ENCODE results near the gene LCLAT1. TPM values are rescaled to one million over a fixed set of nuclear protein-coding genes. Genes with fewer than 3 reads are reported as not detected.

Gene LCLAT1
- polyA plus RNA-seq, 4 donors = 1.6 to 18.3 (median 7.1) TPM

DNA sequence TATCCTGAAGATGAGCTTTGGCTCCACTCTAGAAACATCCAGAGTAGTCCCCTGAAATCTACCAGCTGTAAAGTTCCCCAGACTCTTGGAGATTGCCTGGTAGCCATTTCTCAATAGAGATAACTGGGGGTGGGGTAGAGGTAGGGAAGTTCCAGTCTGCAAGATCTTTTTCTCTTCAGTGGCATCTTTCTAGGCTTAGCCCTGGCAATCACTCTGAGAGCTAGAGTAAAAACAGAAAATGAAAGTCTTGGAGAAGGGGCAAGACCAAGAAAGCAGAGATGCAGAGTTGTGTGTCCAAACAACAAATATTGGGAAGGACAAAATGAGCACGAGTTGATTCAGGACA, 41.8 kb upstream of the LCLAT1 start:
- Histone ChIP-seq H3K4me3 (ENCODE audit: low read depth in 1 of 3, low read length in 3 of 3) (no peak overlapping the region), H3K27ac (ENCODE audit: low read depth in 1 of 3, low read length in 2 of 3) (peak overlapping the region in 1 of 3 donors; percentile 15), H3K36me3 (ENCODE audit: control insufficient read depth in 3 of 3, insufficient read depth in 2 of 3, low read depth in 1 of 3, low read length in 3 of 3) (no peaks in the 10 kb centered on the region), H3K27me3 (ENCODE audit: control insufficient read depth in 3 of 3, insufficient read depth in 3 of 3, low read length in 3 of 3) (no peaks in the 10 kb centered on the region), H3K4me1 (ENCODE audit: control insufficient read depth in 3 of 3, insufficient read depth in 2 of 3, low read depth in 1 of 3, low read length in 2 of 3) (peaks cover 0 to 33% (median 12%) of the 10 kb centered on the region in 3 donors), H3K9me3 (ENCODE audit: control insufficient read depth in 2 of 2, insufficient read depth in 1 of 2, low read depth in 1 of 2, low read length in 1 of 2) (no peaks in the 10 kb centered on the region)
- FAIRE-seq (no peak), DNase-seq (no peak)
- 26 to 49% (median 42%) methylated on average over 1 of the region's 1 CpG for WGBS, 3 donors

DNA sequence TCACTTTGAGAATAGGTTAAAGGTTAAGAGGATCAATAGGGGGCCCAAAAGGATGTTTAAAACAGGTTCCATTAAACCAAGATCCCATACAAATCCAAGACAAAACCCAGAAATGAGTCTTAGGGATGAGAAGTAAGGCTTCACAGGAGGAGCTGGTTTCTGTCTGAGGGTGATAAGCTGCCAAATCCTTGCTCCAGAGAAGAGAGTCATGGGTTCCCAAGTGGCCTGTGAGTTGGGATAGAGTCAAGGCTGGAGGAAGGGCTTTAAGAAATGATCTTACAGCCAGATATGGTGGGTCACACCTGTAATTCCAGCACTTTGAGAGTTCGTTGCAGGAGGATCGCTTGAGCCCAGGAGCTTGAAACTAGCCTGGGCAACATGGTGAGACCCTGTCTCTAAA, 40.2 kb upstream of the LCLAT1 start:
- DNase-seq = no peak
- Histone ChIP-seq H3K27me3 (ENCODE audit: control insufficient read depth in 3 of 3, insufficient read depth in 3 of 3, low read length in 3 of 3) (no peaks in the 10 kb centered on the region), H3K9me3 (ENCODE audit: control insufficient read depth in 2 of 2, insufficient read depth in 1 of 2, low read depth in 1 of 2, low read length in 1 of 2) (no peaks in the 10 kb centered on the region), H3K27ac (ENCODE audit: low read depth in 1 of 3, low read length in 2 of 3) (no peak overlapping the region), H3K4me3 (ENCODE audit: low read depth in 1 of 3, low read length in 3 of 3) (no peak overlapping the region), H3K4me1 (ENCODE audit: control insufficient read depth in 3 of 3, insufficient read depth in 2 of 3, low read depth in 1 of 3, low read length in 2 of 3) (peaks cover 0 to 33% (median 12%) of the 10 kb centered on the region in 3 donors), H3K36me3 (ENCODE audit: control insufficient read depth in 3 of 3, insufficient read depth in 2 of 3, low read depth in 1 of 3, low read length in 3 of 3) (no peaks in the 10 kb centered on the region)
- FAIRE-seq = no peak
- 90 to 98% (median 96%) methylated on average over 2 of the region's 2 CpGs for WGBS, 3 donors

DNA sequence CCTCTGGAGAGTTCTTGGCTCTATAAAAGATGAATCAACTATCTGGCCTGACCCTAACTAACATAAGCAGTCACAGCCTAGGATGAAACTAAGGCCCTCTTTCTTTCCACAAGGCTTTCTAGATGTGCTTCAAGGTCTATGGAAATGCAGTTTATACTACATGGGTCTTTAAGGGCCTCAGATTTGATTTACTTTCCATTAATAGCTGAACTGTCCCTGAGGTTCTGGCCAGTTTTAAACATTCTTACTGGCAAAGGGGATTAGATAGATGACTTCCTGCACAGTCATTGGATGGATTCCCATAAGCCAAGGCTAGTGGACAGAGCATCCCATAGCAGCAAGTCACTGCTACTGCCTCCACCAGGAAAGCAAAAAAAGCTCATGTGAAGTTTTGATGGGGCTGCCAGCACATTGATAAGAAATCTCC, 38.1 kb upstream of the LCLAT1 start:
- DNase-seq (no peak), FAIRE-seq (no peak)
- no peak overlapping the region for H3K4me3 ChIP-seq (ENCODE audit: low read depth in 1 of 3, low read length in 3 of 3)
- peak overlapping the region in 2 of 3 donors; percentile 32 to 70 for H3K27ac ChIP-seq (ENCODE audit: low read depth in 1 of 3, low read length in 2 of 3)
- peaks cover 0 to 24% (median 12%) of the 10 kb centered on the region in 3 donors for H3K4me1 ChIP-seq (ENCODE audit: control insufficient read depth in 3 of 3, insufficient read depth in 2 of 3, low read depth in 1 of 3, low read length in 2 of 3)
- H3K36me3 ChIP-seq (ENCODE audit: control insufficient read depth in 3 of 3, insufficient read depth in 2 of 3, low read depth in 1 of 3, low read length in 3 of 3) = no peaks in the 10 kb centered on the region
- H3K9me3 ChIP-seq (ENCODE audit: control insufficient read depth in 2 of 2, insufficient read depth in 1 of 2, low read depth in 1 of 2, low read length in 1 of 2) = no peaks in the 10 kb centered on the region
- no peaks in the 10 kb centered on the region for H3K27me3 ChIP-seq (ENCODE audit: control insufficient read depth in 3 of 3, insufficient read depth in 3 of 3, low read length in 3 of 3)

DNA sequence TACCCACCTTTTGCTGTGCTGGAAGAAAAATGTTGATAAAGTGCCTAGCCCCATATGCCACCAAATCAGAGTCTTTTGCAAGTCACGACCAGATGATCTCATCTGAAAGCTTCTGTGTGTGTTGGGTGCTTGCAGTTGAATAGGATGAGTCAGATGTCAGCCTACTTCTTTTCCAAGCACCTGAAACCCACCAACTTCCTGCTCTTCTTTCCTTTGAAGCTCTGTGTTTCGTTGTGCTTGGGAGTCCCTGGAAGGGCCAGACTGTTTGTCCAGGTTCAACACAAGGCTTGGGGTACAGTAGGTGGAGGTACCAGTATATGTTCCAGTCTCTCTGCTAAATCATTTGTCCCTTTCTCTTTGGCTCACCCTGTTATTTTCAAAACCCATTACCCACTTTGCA, 36.8 kb upstream of the LCLAT1 start:
- Histone ChIP-seq H3K36me3 (ENCODE audit: control insufficient read depth in 3 of 3, insufficient read depth in 2 of 3, low read depth in 1 of 3, low read length in 3 of 3) (no peaks in the 10 kb centered on the region), H3K4me1 (ENCODE audit: control insufficient read depth in 3 of 3, insufficient read depth in 2 of 3, low read depth in 1 of 3, low read length in 2 of 3) (peaks cover 0 to 11% (median 7%) of the 10 kb centered on the region in 3 donors), H3K9me3 (ENCODE audit: control insufficient read depth in 2 of 2, insufficient read depth in 1 of 2, low read depth in 1 of 2, low read length in 1 of 2) (no peaks in the 10 kb centered on the region), H3K4me3 (ENCODE audit: low read depth in 1 of 3, low read length in 3 of 3) (no peak overlapping the region), H3K27ac (ENCODE audit: low read depth in 1 of 3, low read length in 2 of 3) (peak overlapping the region in 1 of 3 donors; percentile 65), H3K27me3 (ENCODE audit: control insufficient read depth in 3 of 3, insufficient read depth in 3 of 3, low read length in 3 of 3) (no peaks in the 10 kb centered on the region)
- DNase-seq (no peak), FAIRE-seq (no peak)
- 49 to 74% (median 64%) methylated on average over 2 of the region's 2 CpGs for WGBS, 3 donors

DNA sequence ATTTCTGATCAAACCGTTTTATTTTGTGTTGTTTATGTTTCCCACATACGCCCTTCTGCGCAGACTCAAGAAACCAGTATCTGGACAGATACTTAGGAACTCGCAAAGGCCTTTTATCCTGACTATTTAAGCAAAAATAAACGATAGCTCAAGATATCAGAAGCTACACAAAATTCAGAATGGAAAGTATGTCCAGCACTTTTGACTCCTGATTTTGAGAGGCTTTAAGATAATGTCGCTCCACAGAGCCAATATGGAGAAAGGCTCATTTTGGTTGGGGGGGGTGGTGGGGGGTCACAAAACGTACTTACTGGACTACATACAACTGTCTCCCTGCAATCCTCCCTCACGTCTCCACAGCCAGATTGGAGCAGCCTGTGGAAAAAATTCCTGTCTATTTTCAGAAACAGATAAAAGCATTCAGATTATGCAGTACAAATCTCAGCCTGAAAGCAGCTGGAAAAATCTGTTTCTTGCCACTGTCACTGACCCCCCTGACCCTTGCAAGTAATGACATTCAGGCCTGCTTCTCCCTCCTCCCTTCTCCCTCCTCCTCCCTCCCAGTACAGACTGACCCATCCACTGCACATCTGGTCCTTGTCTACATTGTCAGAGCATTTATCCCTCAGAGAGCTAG, 34.9 kb upstream of the LCLAT1 start:
- H3K27ac ChIP-seq (ENCODE audit: low read depth in 1 of 3, low read length in 2 of 3) = peak overlapping the region in 2 of 3 donors; percentile 23 to 42
- H3K4me1 ChIP-seq (ENCODE audit: control insufficient read depth in 3 of 3, insufficient read depth in 2 of 3, low read depth in 1 of 3, low read length in 2 of 3) = peaks cover 0 to 15% (median 9%) of the 10 kb centered on the region in 3 donors
- DNase-seq = no peak
- no peaks in the 10 kb centered on the region for H3K9me3 ChIP-seq (ENCODE audit: control insufficient read depth in 2 of 2, insufficient read depth in 1 of 2, low read depth in 1 of 2, low read length in 1 of 2)
- 50 to 81% (median 77%) methylated on average over 8 of the region's 8 CpGs for WGBS, 3 donors
- H3K4me3 ChIP-seq (ENCODE audit: low read depth in 1 of 3, low read length in 3 of 3) = no peak overlapping the region
- no peaks in the 10 kb centered on the region for H3K36me3 ChIP-seq (ENCODE audit: control insufficient read depth in 3 of 3, insufficient read depth in 2 of 3, low read depth in 1 of 3, low read length in 3 of 3)
- FAIRE-seq = no peak
- no peaks in the 10 kb centered on the region for H3K27me3 ChIP-seq (ENCODE audit: control insufficient read depth in 3 of 3, insufficient read depth in 3 of 3, low read length in 3 of 3)

DNA sequence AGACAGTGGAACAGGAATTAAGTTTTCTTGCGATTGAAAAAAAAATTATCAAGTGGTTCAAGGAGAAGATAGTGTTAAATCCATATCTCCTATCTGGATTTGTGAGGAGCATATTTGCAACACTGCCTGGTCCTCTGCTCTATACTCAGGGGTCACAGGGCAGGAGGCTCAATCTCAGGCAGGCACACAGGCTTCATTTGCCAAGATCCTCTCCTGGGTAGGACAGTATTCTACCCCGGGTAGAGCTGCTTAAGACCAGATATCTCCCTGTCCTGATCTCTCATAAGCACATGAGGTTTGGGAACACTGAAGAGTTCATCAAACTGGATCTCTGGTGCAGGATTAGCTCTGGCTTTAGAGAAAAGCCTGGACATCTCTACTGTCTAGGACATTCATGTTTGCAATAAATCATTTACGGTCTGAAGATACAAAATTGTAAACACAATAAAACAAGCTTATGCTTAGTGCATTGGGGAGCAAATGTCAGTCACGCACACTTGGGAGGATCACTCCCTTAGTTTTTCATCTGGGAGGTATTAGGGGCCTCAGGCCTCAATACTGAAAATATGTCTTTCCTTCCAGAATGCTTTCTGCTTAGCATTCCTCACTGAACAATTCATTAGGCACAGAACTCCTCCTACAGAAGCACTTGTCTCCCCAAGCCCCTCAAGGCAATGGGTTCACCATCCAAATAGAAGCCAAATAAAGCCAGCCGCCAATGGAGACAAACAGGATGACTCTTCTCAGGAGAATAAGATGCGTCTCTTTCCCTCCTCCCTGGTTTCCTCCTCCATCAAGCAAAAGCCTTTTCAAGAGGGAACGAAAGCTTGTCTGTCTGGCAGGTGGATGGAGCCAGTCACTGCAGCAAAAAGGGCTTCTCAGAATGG, 34.1 kb upstream of the LCLAT1 start:
- no peak for DNase-seq
- peaks cover 0 to 11% (median 6%) of the 10 kb centered on the region in 3 donors for H3K4me1 ChIP-seq (ENCODE audit: control insufficient read depth in 3 of 3, insufficient read depth in 2 of 3, low read depth in 1 of 3, low read length in 2 of 3)
- no peaks in the 10 kb centered on the region for H3K27me3 ChIP-seq (ENCODE audit: control insufficient read depth in 3 of 3, insufficient read depth in 3 of 3, low read length in 3 of 3)
- H3K4me3 ChIP-seq (ENCODE audit: low read depth in 1 of 3, low read length in 3 of 3) = no peak overlapping the region
- no peaks in the 10 kb centered on the region for H3K36me3 ChIP-seq (ENCODE audit: control insufficient read depth in 3 of 3, insufficient read depth in 2 of 3, low read depth in 1 of 3, low read length in 3 of 3)
- WGBS, 3 donors = 52 to 79% (median 70%) methylated on average over 7 of the region's 7 CpGs
- peak overlapping the region in 2 of 3 donors; percentile 23 to 63 for H3K27ac ChIP-seq (ENCODE audit: low read depth in 1 of 3, low read length in 2 of 3)
- no peaks in the 10 kb centered on the region for H3K9me3 ChIP-seq (ENCODE audit: control insufficient read depth in 2 of 2, insufficient read depth in 1 of 2, low read depth in 1 of 2, low read length in 1 of 2)
- no peak for FAIRE-seq

DNA sequence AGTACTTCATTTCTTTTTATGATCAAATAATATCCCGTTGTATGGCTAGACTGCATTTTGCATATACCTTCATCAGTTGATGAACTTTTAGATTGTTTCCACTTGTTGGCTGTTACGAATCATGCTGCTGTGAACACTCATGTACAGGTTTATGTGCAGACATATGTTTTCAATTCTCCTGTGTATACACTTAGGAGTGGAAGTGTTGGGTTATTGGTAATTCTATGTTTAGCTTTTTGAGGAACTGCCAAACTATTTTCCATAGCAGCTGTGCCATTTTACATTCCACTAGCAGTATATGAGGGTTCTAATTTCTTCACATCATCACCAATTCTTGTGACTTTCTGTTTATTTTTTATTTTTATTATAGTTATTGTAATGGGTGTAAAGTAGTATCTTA, 32.1 kb upstream of the LCLAT1 start:
- FAIRE-seq = no peak

DNA sequence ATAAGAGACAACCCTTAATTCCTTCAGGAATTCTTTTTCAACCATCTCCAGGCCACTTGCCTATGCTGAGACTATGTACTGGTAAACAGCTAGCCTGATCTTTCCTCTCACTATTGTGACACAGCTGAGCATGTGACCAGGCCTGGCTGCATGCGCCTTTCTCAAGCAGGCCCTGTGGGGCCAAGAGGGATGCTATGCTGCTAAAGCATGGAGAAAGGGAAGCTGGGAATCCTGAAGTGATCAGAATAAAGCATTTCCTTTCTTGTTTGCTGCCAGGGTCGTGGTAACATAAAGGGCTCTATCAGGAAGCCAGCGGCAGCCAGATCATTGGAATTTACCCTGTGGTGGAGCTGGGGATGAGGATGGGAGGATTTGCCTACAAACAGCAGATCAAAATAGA, 29.8 kb upstream of the LCLAT1 start:
- Histone ChIP-seq H3K4me1 (ENCODE audit: control insufficient read depth in 3 of 3, insufficient read depth in 2 of 3, low read depth in 1 of 3, low read length in 2 of 3) (peaks cover 0 to 12% (median 3%) of the 10 kb centered on the region in 3 donors), H3K36me3 (ENCODE audit: control insufficient read depth in 3 of 3, insufficient read depth in 2 of 3, low read depth in 1 of 3, low read length in 3 of 3) (no peaks in the 10 kb centered on the region), H3K9me3 (ENCODE audit: control insufficient read depth in 2 of 2, insufficient read depth in 1 of 2, low read depth in 1 of 2, low read length in 1 of 2) (no peaks in the 10 kb centered on the region), H3K27me3 (ENCODE audit: control insufficient read depth in 3 of 3, insufficient read depth in 3 of 3, low read length in 3 of 3) (no peaks in the 10 kb centered on the region), H3K4me3 (ENCODE audit: low read depth in 1 of 3, low read length in 3 of 3) (no peak overlapping the region), H3K27ac (ENCODE audit: low read depth in 1 of 3, low read length in 2 of 3) (peak overlapping the region in 1 of 3 donors; percentile 55)
- 42 to 55% (median 46%) methylated on average over 3 of the region's 3 CpGs for WGBS, 3 donors
- DNase-seq = peak in 1 of 2 donors; percentile 80
- no peak for FAIRE-seq

More for the DNA sequence above, 32.1 kb upstream of the LCLAT1 start:
- Histone ChIP-seq H3K36me3 (ENCODE audit: control insufficient read depth in 3 of 3, insufficient read depth in 2 of 3, low read depth in 1 of 3, low read length in 3 of 3) (no peaks in the 10 kb centered on the region), H3K9me3 (ENCODE audit: control insufficient read depth in 2 of 2, insufficient read depth in 1 of 2, low read depth in 1 of 2, low read length in 1 of 2) (no peaks in the 10 kb centered on the region), H3K4me1 (ENCODE audit: control insufficient read depth in 3 of 3, insufficient read depth in 2 of 3, low read depth in 1 of 3, low read length in 2 of 3) (peaks cover 0 to 4% (median 3%) of the 10 kb centered on the region in 3 donors), H3K27ac (ENCODE audit: low read depth in 1 of 3, low read length in 2 of 3) (no peak overlapping the region), H3K27me3 (ENCODE audit: control insufficient read depth in 3 of 3, insufficient read depth in 3 of 3, low read length in 3 of 3) (no peaks in the 10 kb centered on the region), H3K4me3 (ENCODE audit: low read depth in 1 of 3, low read length in 3 of 3) (no peak overlapping the region)
- WGBS, 3 donors = 89 to 95% (median 91%) methylated on average over 2 of the region's 2 CpGs
- no peak for DNase-seq
